HFFc6 (cell line): ENCODE results near the gene FNDC3A. TPM values are rescaled to one million over a fixed set of nuclear protein-coding genes. Genes with fewer than 3 reads are reported as not detected.
"Not testable (repeated sequence)": the region's sequence is repeated elsewhere in the genome, so short reads cannot be mapped to it uniquely, and the experiment has no call there.

ENCODE experiments used
- DNase-seq: peaks from one replicate; pipeline ENCODE4 v3.0.0-alpha.2; 2018
- H3K27ac Mint-ChIP-seq: 2 replicates; pipeline ENCODE4 v1.8.0; 2020; ENCODE audit warnings: mild to moderate bottlenecking, mixed read lengths
- H3K27me3 Mint-ChIP-seq: 2 replicates; pipeline ENCODE4 v1.8.0; 2021; ENCODE audit warnings: mild to moderate bottlenecking, moderate library complexity, mixed read lengths; ENCODE audit not compliant: insufficient read depth
- H3K36me3 Mint-ChIP-seq: 2 replicates; pipeline ENCODE4 v1.8.0; 2021; ENCODE audit warnings: low read depth, mixed read lengths
- H3K4me1 Mint-ChIP-seq: 2 replicates; pipeline ENCODE4 v1.8.0; 2020; ENCODE audit warnings: low read depth, mixed read lengths
- H3K4me3 Mint-ChIP-seq: 2 replicates; pipeline ENCODE4 v1.8.0; 2020; ENCODE audit warnings: mild to moderate bottlenecking, moderate library complexity, mixed read lengths
- H3K9me3 Mint-ChIP-seq: 2 replicates; pipeline ENCODE4 v1.8.0; 2020; ENCODE audit warnings: mild to moderate bottlenecking, mixed read lengths
- CTCF ChIP-seq: fragments of 200-600 bp; sonication (generic); IDR thresholded peaks from 2 replicates; pipeline ENCODE4 v1.5.0; 2021; ENCODE audit warnings: antibody characterized with exemption, mild to moderate bottlenecking
- total RNA-seq, 6 experiments: library from RNA; stranded (reverse); fragmentation: NEBNext Ultra II Directional; extraction: Animal tissue kit (Norgen Biotek cat#: 25700); gene quantifications; 2 replicates in 1 of 6; 3 replicates in 5 of 6; pipeline ENCODE4 v1.2.3, GENCODE V29; 2021

The FNDC3A gene
- total RNA-seq, 6 experiments from 2014 or later, result 60.3 to 73.8 (median 67.9) TPM

DNA sequence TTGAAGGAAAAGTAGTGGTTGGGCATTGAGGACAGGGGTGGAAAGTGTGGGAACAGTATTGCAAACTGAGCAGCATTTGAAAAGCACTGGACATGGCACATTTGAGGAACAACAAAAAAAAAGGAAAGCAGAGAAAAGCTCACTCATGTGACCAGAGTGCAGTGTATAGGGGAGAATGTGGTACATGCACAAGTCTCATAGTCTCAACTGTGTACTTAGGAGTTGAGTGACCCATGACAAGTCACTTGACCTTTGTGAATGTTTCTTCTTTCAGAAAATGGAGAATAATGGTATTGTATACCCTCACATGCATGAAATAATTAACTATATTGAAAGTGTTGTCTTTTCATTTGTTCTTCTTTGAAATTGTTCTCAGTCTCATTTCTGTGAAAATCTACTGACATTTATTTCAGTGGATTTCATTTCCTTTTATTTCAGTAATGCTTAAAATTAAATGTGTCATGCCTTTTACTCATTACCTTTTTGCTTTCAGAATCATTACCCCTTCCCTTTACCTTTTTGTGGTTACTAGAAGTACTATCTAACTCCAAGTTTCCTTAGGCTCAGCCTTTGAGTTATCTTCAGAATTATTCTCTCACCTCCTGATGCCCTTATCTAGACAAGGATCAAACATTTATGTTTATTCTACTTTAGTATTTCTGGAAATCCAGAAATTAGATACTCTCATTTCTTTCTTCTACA lies 165.3 kb downstream of the FNDC3A start:
- H3K9me3 Mint-ChIP-seq, result no peaks in the 10 kb centered on the region

DNA sequence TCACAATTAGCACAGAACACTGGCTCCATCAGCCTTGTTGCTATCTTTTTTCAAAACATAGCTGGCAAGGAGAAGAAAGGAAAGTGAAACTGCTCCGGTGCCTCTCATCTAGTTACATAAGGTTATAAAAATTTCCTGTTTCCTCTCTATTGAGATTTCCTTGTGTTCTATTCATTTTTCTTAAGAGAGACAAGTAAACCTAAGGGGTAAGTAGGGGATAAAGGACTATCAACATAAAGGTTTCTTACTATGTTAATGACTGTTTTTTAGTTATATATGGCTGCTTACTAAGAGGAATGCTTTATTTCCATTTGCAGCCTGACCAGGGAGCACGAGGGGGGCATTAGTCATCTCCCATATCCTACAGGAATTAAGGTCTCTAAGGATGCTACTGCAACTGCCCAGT lies 171.2 kb downstream of the FNDC3A start:
- TF ChIP-seq CTCF, result no peak
- H3K27ac Mint-ChIP-seq, result peak overlapping the region; percentile 90
- DNase-seq, result peak; percentile 43
- H3K36me3 Mint-ChIP-seq, result peaks cover 71% of the 10 kb centered on the region
- H3K9me3 Mint-ChIP-seq, result peaks cover 33% of the 10 kb centered on the region
- H3K4me1 Mint-ChIP-seq, result peaks cover 13% of the 10 kb centered on the region
- peak overlapping the region; percentile 85 for H3K4me3 Mint-ChIP-seq
- H3K27me3 Mint-ChIP-seq, result peaks cover 2% of the 10 kb centered on the region; the same call in 1 of the 2 replicates

More for the DNA sequence above, 165.3 kb downstream of the FNDC3A start:
- Mint-ChIP-seq H3K36me3 (peaks cover 48% of the 10 kb centered on the region), H3K27me3 (peaks cover 2% of the 10 kb centered on the region; the same call in 1 of the 2 replicates), H3K4me3 (no peak overlapping the region), H3K27ac (peak overlapping the region; percentile 38), H3K4me1 (peaks cover 10% of the 10 kb centered on the region)
- no peak for TF ChIP-seq CTCF
- no peak for DNase-seq

DNA sequence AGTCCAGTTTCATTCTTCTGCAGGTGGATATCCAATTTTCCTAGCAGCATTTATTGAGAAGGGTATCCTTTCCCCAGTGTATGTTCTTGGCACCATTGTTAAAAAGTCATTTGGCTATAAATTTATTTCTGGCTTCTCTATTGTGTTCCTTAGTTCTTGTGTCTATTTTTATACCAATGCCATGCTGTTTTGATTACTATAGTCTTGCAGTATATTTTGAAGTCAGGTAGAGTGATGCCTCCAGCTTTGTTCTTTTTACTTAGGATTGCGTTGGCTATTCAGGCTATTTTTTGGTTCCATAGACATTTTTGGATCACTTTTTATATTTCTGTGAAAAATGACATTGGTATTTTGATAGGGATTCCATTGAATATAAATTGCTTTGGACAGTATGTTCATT lies 172.7 kb downstream of the FNDC3A start:
- Mint-ChIP-seq H3K27ac (peak overlapping the region; percentile 15; the same call in 1 of the 2 replicates), H3K36me3 (peaks cover 69% of the 10 kb centered on the region), H3K4me1 (peaks cover 13% of the 10 kb centered on the region), H3K27me3 (no peaks in the 10 kb centered on the region), H3K4me3 (no peak overlapping the region), H3K9me3 (peaks cover 37% of the 10 kb centered on the region)
- no peak for TF ChIP-seq CTCF
- DNase-seq, result no peak

DNA sequence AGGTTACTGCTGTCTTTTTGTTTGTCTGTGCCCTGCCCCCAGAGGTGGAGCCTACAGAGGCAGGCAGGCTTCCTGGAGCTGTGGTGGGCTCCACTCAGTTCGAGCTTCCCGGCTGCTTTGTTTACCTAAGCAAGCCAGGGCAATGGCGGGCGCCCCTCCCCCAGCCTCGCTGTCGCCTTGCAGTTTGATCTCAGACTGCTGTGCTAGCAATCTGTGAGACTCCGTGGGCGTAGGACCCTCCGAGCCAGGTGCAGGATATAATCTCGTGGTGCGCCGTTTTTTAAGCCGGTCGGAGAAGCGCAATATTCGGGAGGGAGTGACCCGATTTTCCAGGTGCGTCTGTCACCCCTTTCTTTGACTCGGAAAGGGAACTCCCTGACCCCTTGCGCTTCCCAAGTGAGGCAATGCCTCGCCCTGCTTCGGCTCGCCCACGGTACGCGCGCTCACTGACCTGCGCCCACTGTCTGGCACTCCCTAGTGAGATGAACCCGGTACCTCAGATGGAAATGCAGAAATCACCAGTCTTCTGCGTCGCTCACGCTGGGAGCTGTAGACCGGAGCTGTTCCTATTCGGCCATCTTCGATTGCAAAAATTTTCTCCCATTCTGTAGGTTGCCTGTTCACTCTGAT lies 182.4 kb downstream of the FNDC3A start:
- not testable (repeated sequence) for H3K9me3 Mint-ChIP-seq, H3K27ac Mint-ChIP-seq, H3K27me3 Mint-ChIP-seq, H3K4me3 Mint-ChIP-seq, H3K4me1 Mint-ChIP-seq, DNase-seq
- peaks cover 43% of the 10 kb centered on the region for H3K36me3 Mint-ChIP-seq

DNA sequence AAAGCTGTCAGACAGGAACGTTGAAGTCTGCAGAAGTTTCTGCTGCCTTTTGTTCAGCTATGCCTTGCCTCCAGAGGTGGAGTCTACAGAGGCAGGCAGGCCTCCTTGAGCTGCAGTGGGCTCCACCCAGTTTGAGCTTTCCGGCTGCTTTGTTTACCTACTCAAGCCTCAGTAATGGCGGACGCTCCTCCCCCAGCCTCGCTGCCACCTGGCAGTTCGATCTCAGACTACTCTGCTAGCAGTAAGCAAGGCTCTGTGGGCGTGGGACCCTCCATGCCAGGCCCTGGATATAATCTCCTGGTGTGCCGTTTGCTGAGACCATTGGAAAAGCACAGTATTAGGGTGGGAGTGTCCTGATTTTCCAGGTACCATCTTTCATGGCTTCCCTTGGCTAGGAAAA lies 187.4 kb downstream of the FNDC3A start:
- H3K4me1 Mint-ChIP-seq, DNase-seq, H3K27me3 Mint-ChIP-seq, H3K9me3 Mint-ChIP-seq, H3K4me3 Mint-ChIP-seq, H3K27ac Mint-ChIP-seq: not testable (repeated sequence)
- peaks cover 64% of the 10 kb centered on the region for H3K36me3 Mint-ChIP-seq

GRCh38 chr13:49164712-49165111 lies 189.0 kb downstream of the FNDC3A start:
- TF ChIP-seq CTCF, result no peak
- DNase-seq, result no peak
- H3K4me1 Mint-ChIP-seq, result no peaks in the 10 kb centered on the region
- no peak overlapping the region for H3K4me3 Mint-ChIP-seq
- H3K27ac Mint-ChIP-seq, result no peak overlapping the region
- no peaks in the 10 kb centered on the region for H3K27me3 Mint-ChIP-seq
- H3K36me3 Mint-ChIP-seq, result peaks cover 48% of the 10 kb centered on the region
- H3K9me3 Mint-ChIP-seq, result peaks cover 7% of the 10 kb centered on the region; the same call in 1 of the 2 replicates
